ENCODE data around the gene OR2B2. TPM values are rescaled to one million over a fixed set of nuclear protein-coding genes. Genes with fewer than 3 reads are reported as not detected.

Gene OR2B2
- polyA plus RNA-seq, 1 donor = not detected

DNA sequence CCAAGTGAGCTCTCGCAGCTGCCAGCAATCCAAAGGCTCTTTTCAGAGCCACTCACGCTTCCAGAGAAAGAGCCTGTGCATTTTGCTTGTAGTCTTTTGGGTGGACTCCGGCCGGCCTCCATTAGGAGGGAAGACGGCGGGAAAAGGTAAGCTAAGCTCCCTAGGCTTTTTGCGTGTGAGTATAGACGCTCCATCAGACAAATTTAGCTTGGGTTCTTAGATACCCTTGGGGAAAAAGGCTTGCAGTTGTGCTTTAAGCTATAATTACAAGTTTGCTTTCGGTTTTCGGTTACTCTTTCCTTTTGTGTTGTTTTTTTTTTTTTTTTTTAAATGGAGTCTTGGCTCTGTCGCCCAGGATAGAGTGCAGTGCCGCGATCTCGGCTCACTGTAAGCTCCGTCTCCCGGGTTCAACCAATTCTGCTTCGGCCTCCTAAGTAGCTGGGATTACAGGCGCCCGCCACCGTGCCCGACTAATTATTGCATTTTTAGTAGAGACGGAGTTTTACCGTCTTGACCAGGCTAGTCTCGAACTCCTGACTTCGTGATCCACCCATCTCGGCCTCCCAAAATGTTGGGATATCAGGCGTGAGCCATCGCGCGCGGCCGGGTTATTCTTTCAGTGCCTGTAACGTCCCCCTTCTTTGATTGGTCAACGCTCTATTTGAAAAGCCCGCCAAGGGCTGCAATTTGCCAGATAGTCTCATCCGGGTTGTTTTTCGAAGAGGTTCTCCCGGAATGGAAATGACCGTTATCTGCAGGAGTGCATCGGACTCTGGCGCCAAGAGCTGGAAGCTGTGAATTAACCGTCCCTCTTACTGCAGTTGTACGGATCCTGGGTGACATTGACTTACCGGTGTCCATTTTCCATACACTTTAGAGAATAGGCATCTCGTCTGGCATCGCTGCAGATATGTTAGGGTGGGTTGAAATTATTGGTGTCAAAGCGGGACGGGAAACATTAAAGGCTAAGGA lies 18.1 kb downstream of the OR2B2 start:
- Histone ChIP-seq H3K9me3 (ENCODE audit: control insufficient read depth, low read depth, low read length) (no peaks in the 10 kb centered on the region), H3K36me3 (ENCODE audit: control insufficient read depth, insufficient read depth, low read length) (no peaks in the 10 kb centered on the region), H3K27me3 (ENCODE audit: control insufficient read depth, insufficient read depth, low read length) (no peaks in the 10 kb centered on the region), H3K4me3 (ENCODE audit: low read length) (peak overlapping the region; percentile 69), H3K4me1 (ENCODE audit: control insufficient read depth, insufficient read depth, low read length) (peaks cover 12% of the 10 kb centered on the region), H3K27ac (ENCODE audit: low read length) (peak overlapping the region; percentile 92)
- 0% methylated on average over 3 of the region's 48 CpGs for WGBS (ENCODE audit: insufficient coverage, low lambda C conversion rate)
- peak; percentile 87 to 91 for DNase-seq

DNA sequence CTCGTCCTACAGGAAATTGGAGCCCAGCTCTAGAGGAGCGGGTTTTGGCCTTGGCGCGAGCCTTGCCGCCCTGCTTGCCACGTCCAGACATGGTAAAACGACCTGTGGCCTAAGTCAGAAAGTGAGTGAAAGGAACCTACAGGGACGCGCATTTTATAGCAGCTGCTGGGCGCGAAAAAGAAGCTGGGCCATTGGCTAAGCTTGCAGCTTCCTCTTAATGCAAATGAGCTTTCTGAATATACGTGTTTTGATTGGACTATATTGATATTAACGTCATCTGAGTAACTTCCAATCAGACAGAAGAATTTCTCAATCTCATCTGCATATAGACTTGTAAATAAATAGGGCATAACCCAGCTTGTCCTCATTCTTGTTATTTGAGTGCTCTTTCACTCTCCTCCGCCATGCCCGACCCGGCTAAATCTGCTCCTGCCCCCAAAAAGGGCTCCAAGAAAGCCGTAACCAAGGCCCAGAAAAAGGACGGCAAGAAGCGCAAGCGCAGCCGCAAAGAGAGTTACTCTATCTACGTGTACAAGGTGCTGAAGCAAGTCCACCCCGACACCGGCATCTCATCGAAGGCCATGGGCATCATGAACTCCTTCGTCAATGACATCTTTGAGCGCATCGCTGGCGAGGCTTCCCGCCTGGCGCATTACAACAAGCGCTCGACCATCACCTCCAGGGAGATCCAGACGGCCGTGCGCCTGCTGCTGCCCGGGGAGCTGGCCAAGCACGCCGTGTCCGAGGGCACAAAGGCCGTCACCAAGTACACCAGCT lies 18.9 kb downstream of the OR2B2 start:
- peak overlapping the region; percentile 92 for H3K27ac ChIP-seq (ENCODE audit: low read length)
- H3K27me3 ChIP-seq (ENCODE audit: control insufficient read depth, insufficient read depth, low read length) = no peaks in the 10 kb centered on the region
- peak; percentile 98 to 99 for DNase-seq
- H3K4me1 ChIP-seq (ENCODE audit: control insufficient read depth, insufficient read depth, low read length) = peaks cover 16% of the 10 kb centered on the region
- WGBS (ENCODE audit: insufficient coverage, low lambda C conversion rate) = 0% methylated on average over 2 of the region's 41 CpGs
- H3K4me3 ChIP-seq (ENCODE audit: low read length) = peak overlapping the region; percentile 69
- no peaks in the 10 kb centered on the region for H3K36me3 ChIP-seq (ENCODE audit: control insufficient read depth, insufficient read depth, low read length)
- H3K9me3 ChIP-seq (ENCODE audit: control insufficient read depth, low read depth, low read length) = no peaks in the 10 kb centered on the region

DNA sequence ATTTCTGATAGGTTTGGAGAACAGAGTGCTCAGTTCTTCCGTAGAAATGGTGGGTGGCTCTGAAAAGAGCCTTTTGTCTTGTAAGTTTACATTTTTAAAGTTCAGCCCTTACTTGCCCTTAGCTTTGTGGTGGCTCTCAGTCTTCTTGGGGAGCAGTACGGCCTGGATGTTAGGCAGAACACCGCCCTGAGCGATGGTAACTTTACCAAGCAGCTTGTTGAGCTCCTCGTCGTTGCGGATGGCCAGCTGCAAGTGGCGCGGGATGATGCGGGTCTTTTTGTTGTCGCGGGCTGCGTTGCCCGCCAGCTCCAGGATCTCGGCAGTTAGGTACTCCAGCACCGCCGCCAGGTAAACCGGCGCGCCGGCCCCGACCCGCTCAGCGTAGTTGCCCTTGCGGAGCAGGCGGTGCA lies 19.5 kb downstream of the OR2B2 start:
- no CpG with 5 or more reads among the region's 26 CpGs for WGBS (ENCODE audit: insufficient coverage, low lambda C conversion rate)
- peak overlapping the region; percentile 69 for H3K4me3 ChIP-seq (ENCODE audit: low read length)
- peaks cover 16% of the 10 kb centered on the region for H3K4me1 ChIP-seq (ENCODE audit: control insufficient read depth, insufficient read depth, low read length)

DNA sequence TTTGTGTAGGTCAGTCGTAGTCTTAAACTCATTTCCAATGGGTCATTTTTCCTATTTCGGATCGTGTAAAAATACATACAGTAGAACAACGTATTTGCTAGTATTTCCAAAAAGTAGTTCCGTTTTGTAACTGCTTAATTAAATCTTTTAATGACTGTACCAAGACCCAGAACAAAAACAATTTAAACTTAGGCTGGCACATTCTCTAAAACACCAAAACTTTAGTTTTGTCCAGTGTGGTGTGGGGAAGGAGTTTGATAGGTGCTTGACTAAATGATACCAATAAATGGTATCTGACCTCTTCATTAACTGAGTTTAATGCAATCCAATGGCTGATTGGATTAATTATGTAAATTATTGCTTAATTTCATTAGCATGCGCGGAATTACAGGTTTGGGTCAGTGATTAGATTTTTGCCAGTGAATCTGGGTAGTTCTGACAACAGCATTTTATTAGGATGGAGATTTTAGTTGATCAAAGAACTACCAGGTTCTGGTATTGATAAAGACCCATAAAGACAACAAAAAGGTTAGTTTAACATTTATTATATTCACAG lies 20.8 kb downstream of the OR2B2 start:
- H3K4me3 ChIP-seq (ENCODE audit: low read length) = peak overlapping the region; percentile 69
- no peaks in the 10 kb centered on the region for H3K9me3 ChIP-seq (ENCODE audit: control insufficient read depth, low read depth, low read length)
- H3K27ac ChIP-seq (ENCODE audit: low read length) = peak overlapping the region; percentile 75
- no peaks in the 10 kb centered on the region for H3K36me3 ChIP-seq (ENCODE audit: control insufficient read depth, insufficient read depth, low read length)
- 5% methylated on average over 3 of the region's 7 CpGs for whole genome bisulfite sequencing (ENCODE audit: insufficient coverage, low lambda C conversion rate)
- no peak for DNase-seq
- peaks cover 16% of the 10 kb centered on the region for H3K4me1 ChIP-seq (ENCODE audit: control insufficient read depth, insufficient read depth, low read length)
- H3K27me3 ChIP-seq (ENCODE audit: control insufficient read depth, insufficient read depth, low read length) = no peaks in the 10 kb centered on the region

More for the DNA sequence above, 19.5 kb downstream of the OR2B2 start:
- Histone ChIP-seq H3K36me3 (ENCODE audit: control insufficient read depth, insufficient read depth, low read length) (no peaks in the 10 kb centered on the region), H3K27me3 (ENCODE audit: control insufficient read depth, insufficient read depth, low read length) (no peaks in the 10 kb centered on the region), H3K27ac (ENCODE audit: low read length) (peak overlapping the region; percentile 92), H3K9me3 (ENCODE audit: control insufficient read depth, low read depth, low read length) (no peaks in the 10 kb centered on the region)
- DNase-seq = no peak

DNA sequence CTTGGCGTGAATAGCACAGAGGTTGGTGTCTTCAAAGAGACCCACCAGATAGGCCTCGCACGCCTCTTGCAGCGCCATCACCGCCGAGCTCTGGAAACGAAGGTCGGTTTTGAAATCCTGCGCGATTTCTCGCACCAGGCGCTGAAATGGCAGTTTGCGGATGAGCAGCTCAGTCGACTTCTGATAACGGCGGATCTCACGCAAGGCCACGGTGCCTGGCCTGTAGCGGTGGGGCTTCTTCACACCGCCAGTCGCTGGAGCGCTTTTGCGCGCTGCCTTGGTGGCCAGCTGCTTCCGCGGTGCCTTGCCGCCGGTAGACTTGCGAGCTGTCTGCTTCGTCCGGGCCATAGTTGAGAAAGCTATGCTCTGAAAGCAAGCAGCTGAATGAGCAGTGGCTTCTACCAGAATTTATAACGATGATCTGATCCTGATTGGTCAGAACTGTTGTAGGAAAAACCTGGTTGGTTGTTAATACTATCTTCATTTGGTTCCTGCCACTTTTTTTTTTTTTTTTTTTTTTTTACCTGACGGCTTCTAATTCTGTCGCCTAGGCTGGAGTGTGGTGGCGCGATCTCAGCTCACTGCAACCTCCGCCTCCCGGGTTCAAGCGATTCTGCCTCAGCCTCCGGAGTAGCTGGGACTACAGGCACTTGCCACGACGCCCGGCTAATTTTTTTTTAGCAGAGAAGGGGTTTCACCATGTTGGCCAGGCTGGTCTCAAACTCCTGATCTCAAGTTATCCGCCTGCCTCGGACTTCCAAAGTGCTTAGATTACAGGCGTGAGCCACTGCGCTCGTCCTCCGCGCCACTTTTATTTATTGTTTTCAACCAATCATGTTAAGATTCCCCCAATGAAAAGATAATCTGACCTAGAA lies 21.5 kb downstream of the OR2B2 start:
- Histone ChIP-seq H3K27me3 (ENCODE audit: control insufficient read depth, insufficient read depth, low read length) (no peaks in the 10 kb centered on the region), H3K36me3 (ENCODE audit: control insufficient read depth, insufficient read depth, low read length) (no peaks in the 10 kb centered on the region)
- WGBS (ENCODE audit: insufficient coverage, low lambda C conversion rate) = no CpG with 5 or more reads among the region's 50 CpGs

DNA sequence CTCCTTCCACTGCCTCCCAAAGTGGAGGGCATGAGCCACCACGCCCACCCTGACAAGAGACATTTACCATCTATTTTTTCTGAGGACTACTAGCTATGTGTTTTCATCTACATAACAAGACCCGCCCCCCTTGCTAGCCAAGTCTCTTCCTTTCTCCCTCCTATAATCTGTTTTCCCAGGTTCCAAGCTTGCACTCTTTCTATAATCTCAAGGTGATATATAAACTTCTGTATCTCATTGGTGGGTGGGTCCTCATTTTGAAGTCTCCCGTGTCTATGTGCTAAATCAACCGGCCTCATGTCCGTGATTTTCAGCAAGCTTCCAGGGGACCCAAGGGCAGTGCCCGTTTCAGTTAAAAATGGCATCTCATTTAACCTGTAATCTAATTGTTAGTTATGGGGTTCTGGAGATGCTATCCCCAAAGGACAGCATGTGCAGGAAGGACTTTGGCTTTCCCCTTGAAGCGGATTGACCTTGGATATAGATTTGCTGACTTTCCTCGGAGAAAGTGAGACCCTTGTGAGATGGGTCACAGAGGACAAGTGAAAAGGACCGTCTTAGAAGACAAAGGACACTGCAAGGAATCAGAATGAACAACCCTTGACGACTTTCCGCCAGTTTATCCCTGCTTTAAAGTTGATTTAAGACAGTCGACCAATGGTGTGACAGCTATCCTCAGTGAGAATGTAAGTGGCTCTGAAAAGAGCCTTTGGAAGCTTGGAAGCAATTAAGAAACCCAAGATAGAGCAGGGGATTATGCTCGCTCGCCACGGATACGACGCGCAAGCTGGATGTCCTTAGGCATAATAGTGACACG lies 22.4 kb downstream of the OR2B2 start:
- Histone ChIP-seq H3K9me3 (ENCODE audit: control insufficient read depth, low read depth, low read length) (no peaks in the 10 kb centered on the region), H3K4me1 (ENCODE audit: control insufficient read depth, insufficient read depth, low read length) (peaks cover 16% of the 10 kb centered on the region), H3K4me3 (ENCODE audit: low read length) (peak overlapping the region; percentile 69), H3K36me3 (ENCODE audit: control insufficient read depth, insufficient read depth, low read length) (no peaks in the 10 kb centered on the region), H3K27ac (ENCODE audit: low read length) (peak overlapping the region; percentile 75), H3K27me3 (ENCODE audit: control insufficient read depth, insufficient read depth, low read length) (no peaks in the 10 kb centered on the region)
- peak in 1 of 2 donors; percentile 39 for DNase-seq
- WGBS (ENCODE audit: insufficient coverage, low lambda C conversion rate) = no CpG with 5 or more reads among the region's 19 CpGs

More for the DNA sequence above, 21.5 kb downstream of the OR2B2 start:
- no peaks in the 10 kb centered on the region for H3K9me3 ChIP-seq (ENCODE audit: control insufficient read depth, low read depth, low read length)
- DNase-seq = peak; percentile 91 to 96
- H3K4me3 ChIP-seq (ENCODE audit: low read length) = peak overlapping the region; percentile 69
- peak overlapping the region; percentile 75 for H3K27ac ChIP-seq (ENCODE audit: low read length)
- peaks cover 16% of the 10 kb centered on the region for H3K4me1 ChIP-seq (ENCODE audit: control insufficient read depth, insufficient read depth, low read length)

DNA sequence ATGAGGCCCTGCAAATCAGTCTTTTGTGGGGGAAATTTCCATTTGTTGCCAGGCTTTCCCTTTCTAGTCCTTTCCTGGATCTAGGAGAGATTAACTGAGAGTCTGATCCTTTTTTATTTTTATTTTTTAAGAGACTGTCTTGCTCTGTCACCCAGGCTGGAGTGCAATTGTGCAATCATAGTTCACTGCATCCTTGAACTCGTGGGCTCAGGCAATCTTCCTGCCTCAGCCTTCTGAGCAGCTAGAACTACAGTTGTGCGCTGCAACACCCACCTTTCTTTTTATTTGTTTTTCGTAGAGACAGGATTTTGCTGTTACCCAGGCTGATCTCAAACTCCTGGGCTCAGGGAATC lies 22.9 kb downstream of the OR2B2 start:
- Histone ChIP-seq H3K9me3 (ENCODE audit: control insufficient read depth, low read depth, low read length) (peaks cover 2% of the 10 kb centered on the region), H3K27me3 (ENCODE audit: control insufficient read depth, insufficient read depth, low read length) (no peaks in the 10 kb centered on the region), H3K4me3 (ENCODE audit: low read length) (no peak overlapping the region), H3K36me3 (ENCODE audit: control insufficient read depth, insufficient read depth, low read length) (no peaks in the 10 kb centered on the region), H3K4me1 (ENCODE audit: control insufficient read depth, insufficient read depth, low read length) (peaks cover 16% of the 10 kb centered on the region), H3K27ac (ENCODE audit: low read length) (no peak overlapping the region)
- WGBS (ENCODE audit: insufficient coverage, low lambda C conversion rate) = no CpG with 5 or more reads among the region's 3 CpGs
- no peak for DNase-seq

DNA sequence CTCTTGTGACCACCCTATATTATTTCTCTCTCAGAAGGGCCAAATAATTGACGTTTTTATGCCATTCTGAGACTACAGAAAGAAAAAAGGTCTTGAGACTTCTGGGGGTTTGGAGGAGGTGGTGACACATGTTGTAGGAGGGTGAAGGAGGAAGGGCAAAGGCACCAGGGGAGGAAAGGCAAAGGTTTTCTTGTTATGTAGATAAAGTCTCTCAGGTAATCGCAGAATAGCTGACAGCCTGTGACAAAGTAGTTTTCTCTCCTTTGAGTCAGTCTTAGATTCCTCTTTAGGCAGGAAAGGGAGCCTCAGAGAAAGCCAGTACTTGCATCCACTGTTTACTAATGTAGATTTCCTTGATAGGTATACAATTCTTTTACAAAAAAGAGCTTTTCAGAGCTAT lies 23.6 kb downstream of the OR2B2 start:
- H3K4me1 ChIP-seq (ENCODE audit: control insufficient read depth, insufficient read depth, low read length) = peaks cover 16% of the 10 kb centered on the region
- no peak overlapping the region for H3K4me3 ChIP-seq (ENCODE audit: low read length)
- H3K27me3 ChIP-seq (ENCODE audit: control insufficient read depth, insufficient read depth, low read length) = no peaks in the 10 kb centered on the region
- H3K27ac ChIP-seq (ENCODE audit: low read length) = no peak overlapping the region
- DNase-seq = peak in 1 of 2 donors; percentile 28
- H3K36me3 ChIP-seq (ENCODE audit: control insufficient read depth, insufficient read depth, low read length) = no peaks in the 10 kb centered on the region
- WGBS (ENCODE audit: insufficient coverage, low lambda C conversion rate) = no CpG with 5 or more reads among the region's 2 CpGs
- peaks cover 3% of the 10 kb centered on the region for H3K9me3 ChIP-seq (ENCODE audit: control insufficient read depth, low read depth, low read length)

DNA sequence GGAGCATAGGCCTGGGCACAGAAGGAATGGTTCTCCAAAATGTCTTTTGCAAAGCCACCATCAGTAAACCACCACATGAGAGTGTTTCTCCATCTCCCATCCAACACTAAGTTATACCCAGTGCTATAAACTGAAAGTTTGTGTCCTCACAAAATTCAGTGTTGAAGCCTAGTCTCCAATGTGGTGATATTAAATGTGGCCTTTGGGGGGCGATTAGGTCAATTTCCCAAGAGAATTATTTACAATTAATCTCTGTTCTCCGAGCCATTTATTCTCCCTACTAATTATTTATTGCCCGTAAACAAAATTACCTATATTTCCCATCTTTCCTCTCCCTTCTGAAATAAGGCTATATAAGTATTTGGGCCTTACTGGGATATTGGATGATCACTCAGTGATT lies 26.1 kb downstream of the OR2B2 start:
- no peaks in the 10 kb centered on the region for H3K27me3 ChIP-seq (ENCODE audit: control insufficient read depth, insufficient read depth, low read length)
- no peak for DNase-seq
- no peak overlapping the region for H3K27ac ChIP-seq (ENCODE audit: low read length)
- H3K9me3 ChIP-seq (ENCODE audit: control insufficient read depth, low read depth, low read length) = peaks cover 3% of the 10 kb centered on the region
- WGBS (ENCODE audit: insufficient coverage, low lambda C conversion rate) = 80% methylated on average over 2 of the region's 3 CpGs
- H3K4me1 ChIP-seq (ENCODE audit: control insufficient read depth, insufficient read depth, low read length) = peaks cover 16% of the 10 kb centered on the region
- no peak overlapping the region for H3K4me3 ChIP-seq (ENCODE audit: low read length)
- no peaks in the 10 kb centered on the region for H3K36me3 ChIP-seq (ENCODE audit: control insufficient read depth, insufficient read depth, low read length)

All from large intestine (tissue), 3 donors.